Embryonic facial prominence (tissue), 1 donor: ENCODE measurements around the gene JHY.
A peak's percentile ranks its signal among the peaks of the same experiment; 100 is the strongest.

ENCODE experiments used
- DNase-seq: peaks from one replicate; pipeline ENCODE4 v3.0.0-alpha.2; 2016; ENCODE audit errors: extremely low spot score

The JHY gene

GRCh38 chr11:122951211-122951610 is 68.7 kb downstream of the JHY start:
- no peak for DNase-seq

- no peak for DNase-seq
Measured at GRCh38 chr11:122954455-122954854, 71.9 kb downstream of the JHY start.

- no peak for DNase-seq
Measured at GRCh38 chr11:122963961-122964360, 81.4 kb downstream of the JHY start.

- DNase-seq, result no peak
Measured at GRCh38 chr11:122976061-122976733, 93.6 kb downstream of the JHY start.

GRCh38 chr11:122976734-122977469 is 94.3 kb downstream of the JHY start:
- DNase-seq, result no peak

GRCh38 chr11:122977470-122978298 is 95.1 kb downstream of the JHY start:
- DNase-seq, result no peak

- no peak for DNase-seq
Measured at GRCh38 chr11:122978299-122978620, 95.7 kb downstream of the JHY start.

GRCh38 chr11:122979103-122979814 is 96.7 kb downstream of the JHY start:
- DNase-seq, result no peak

- DNase-seq, result no peak
Measured at GRCh38 chr11:122979815-122980595, 97.4 kb downstream of the JHY start.

- DNase-seq, result peak; percentile 23
Measured at GRCh38 chr11:122981388-122982264, 99.1 kb downstream of the JHY start, which contains the start of gene BSX. BSX (minus strand) TSS chr11:122981834; CDS start chr11:122981671, 163 bp downstream.

GRCh38 chr11:122983438-122984185 is 101.1 kb downstream of the JHY start:
- DNase-seq, result no peak

GRCh38 chr11:122984186-122985011 is 101.8 kb downstream of the JHY start:
- no peak for DNase-seq

- DNase-seq, result no peak
Measured at GRCh38 chr11:122995526-122995925, 113.0 kb downstream of the JHY start.

GRCh38 chr11:122998727-122999366 is 116.3 kb downstream of the JHY start:
- no peak for DNase-seq

GRCh38 chr11:123000721-123001120 is 118.2 kb downstream of the JHY start:
- DNase-seq, result no peak

- no peak for DNase-seq
Measured at GRCh38 chr11:123006860-123007542, 124.4 kb downstream of the JHY start.
